ENCODE measurements around the gene FAM217B.

- TF ChIP-seq CTCF (IDR thresholded peaks at IDR 0.05; ENCODE audit: poor library complexity, severe bottlenecking): no peak
- TF ChIP-seq RAD21 (conservative IDR thresholded peaks at IDR 0.05): no peak
- no peak for TF ChIP-seq EZH2 (IDR thresholded peaks at IDR 0.05; ENCODE audit: borderline replicate concordance, insufficient read depth, low read length, poor library complexity, severe bottlenecking)
- TF ChIP-seq SMC3 (conservative IDR thresholded peaks at IDR 0.05; ENCODE audit: poor library complexity): no peak
Observed at GRCh38 chr20:59932616-59933295, 7.4 kb upstream of the FAM217B start.
